ENCODE measurements around the gene ETHE1.
"Not testable (repeated sequence)": the region's sequence is repeated elsewhere in the genome, so short reads cannot be mapped to it uniquely, and the experiment has no call there.

The ETHE1 gene

GRCh38 chr19:43524922-43525835, 1.8 kb downstream of the ETHE1 start:
- no peak for DNase-seq (ENCODE audit: low read depth)

- DNase-seq (ENCODE audit: low read depth): not testable (repeated sequence)
Measured at GRCh38 chr19:43523696-43524095, 3.3 kb downstream of the ETHE1 start.

- no peak for DNase-seq (ENCODE audit: low read depth)
Measured at GRCh38 chr19:43522929-43523328, 4.1 kb downstream of the ETHE1 start.

- peak; percentile 74 for DNase-seq (ENCODE audit: low read depth)
Measured at GRCh38 chr19:43519436-43520088, 7.4 kb downstream of the ETHE1 start.

- DNase-seq (ENCODE audit: low read depth): no peak
Measured at GRCh38 chr19:43518051-43518450, 8.9 kb downstream of the ETHE1 start.

GRCh38 chr19:43512399-43512798, 14.6 kb downstream of the ETHE1 start:
- not testable (repeated sequence) for DNase-seq (ENCODE audit: low read depth)

- no peak for DNase-seq (ENCODE audit: low read depth)
Measured at GRCh38 chr19:43511324-43511723, 15.7 kb downstream of the ETHE1 start.

GRCh38 chr19:43510713-43511112, 16.3 kb downstream of the ETHE1 start:
- DNase-seq (ENCODE audit: low read depth): no peak

GRCh38 chr19:43507880-43508279, 19.1 kb downstream of the ETHE1 start:
- no peak for DNase-seq (ENCODE audit: low read depth)

GRCh38 chr19:43506629-43507028, 20.4 kb downstream of the ETHE1 start:
- DNase-seq (ENCODE audit: low read depth): no peak

GRCh38 chr19:43505941-43506340, 21.1 kb downstream of the ETHE1 start:
- DNase-seq (ENCODE audit: low read depth): no peak

- no peak for DNase-seq (ENCODE audit: low read depth)
Measured at GRCh38 chr19:43505186-43505456, 21.9 kb downstream of the ETHE1 start.

GRCh38 chr19:43504426-43505185, 22.4 kb downstream of the ETHE1 start, which contains the start of gene PHLDB3:
PHLDB3 (minus strand) TSS chr19:43504746; CDS start chr19:43504118, 628 bp downstream.
- peak; percentile 21 for DNase-seq (ENCODE audit: low read depth)

GRCh38 chr19:43503501-43504425, 23.2 kb downstream of the ETHE1 start:
- DNase-seq (ENCODE audit: low read depth): peak; percentile 100

GRCh38 chr19:43502419-43502976, 24.5 kb downstream of the ETHE1 start:
- no peak for DNase-seq (ENCODE audit: low read depth)

- DNase-seq (ENCODE audit: low read depth): no peak
Measured at GRCh38 chr19:43501661-43502418, 25.2 kb downstream of the ETHE1 start.

GRCh38 chr19:43499042-43499441, 28.0 kb downstream of the ETHE1 start:
- no peak for DNase-seq (ENCODE audit: low read depth)

- DNase-seq (ENCODE audit: low read depth): no peak
Measured at GRCh38 chr19:43498233-43498842, 28.7 kb downstream of the ETHE1 start.

GRCh38 chr19:43496960-43497359, 30.0 kb downstream of the ETHE1 start:
- DNase-seq (ENCODE audit: low read depth): no peak

- no peak for DNase-seq (ENCODE audit: low read depth)
Measured at GRCh38 chr19:43495082-43495481, 31.9 kb downstream of the ETHE1 start.
